ENCODE data around the gene EDN1. TPM values are rescaled to one million over a fixed set of nuclear protein-coding genes. Genes with fewer than 3 reads are reported as not detected.

EDN1 gene
- total and polyA plus RNA-seq, 2 of the 4 experiments (the other 2 are of a cell fraction) = 5.6 to 9.0 TPM

GRCh38 chr6:12265296-12265695 lies 24.9 kb upstream of the EDN1 start:
- no peak for ATAC-seq (ENCODE audit: low read depth)
- no peaks in the 10 kb centered on the region for H3K36me3 ChIP-seq (ENCODE audit: control insufficient read depth, insufficient read depth, low read length)
- in situ Hi-C loops (cut with MboI; ENCODE audit: low sequenced_read_pairs) (no loop called here), intact Hi-C loops (cut with micrococcal nuclease) (no loop called here), dilution Hi-C loops (cut with HindIII; ENCODE audit: low sequenced_read_pairs, unreplicated experiment) (no loop called here)
- H4K20me1 ChIP-seq (ENCODE audit: insufficient read depth, low read length) = no peaks in the 10 kb centered on the region
- no peak overlapping the region for H4K8ac ChIP-seq (ENCODE audit: low read depth in 2 of 2, low read length in 2 of 2)
- H2BK5ac ChIP-seq (ENCODE audit: low read depth, low read length, poor library complexity, severe bottlenecking) = no peak overlapping the region
- WGBS, 2 experiments (ENCODE audit: extremely low coverage in 2 of 2, insufficient read length in 1 of 2) = no CpG with 5 or more reads among the region's 1 CpG
- no TSS peak for BruUV-seq (replicated peaks)
- CTCF ChIA-PET = interaction anchor here (0.6 kb wide), 1 partner anchor 252 kb away, joined by 3 read pairs; no protein-coding TSS in a partner anchor
- H3K79me1 ChIP-seq (ENCODE audit: low read depth in 1 of 2, low read length in 2 of 2) = no peaks in the 10 kb centered on the region
- no peak overlapping the region for H4K5ac ChIP-seq (ENCODE audit: low read depth, low read length)
- H3K4me3 ChIP-seq (ENCODE audit: insufficient read depth, low read depth, low read length) = no peak overlapping the region
- no peak overlapping the region for H3K27ac ChIP-seq (ENCODE audit: insufficient read depth, low read length)
- no peak overlapping the region for H2AK9ac ChIP-seq (replicated peaks; ENCODE audit: low read depth, low read length, poor library complexity)
- H3K27me3 ChIP-seq (ENCODE audit: control insufficient read depth, insufficient read depth, low read length) = no peaks in the 10 kb centered on the region
- no peak overlapping the region; the same call in 1 of the 2 replicates for H3K4ac ChIP-seq (ENCODE audit: low read depth, low read length)
- no peaks in the 10 kb centered on the region for H3K9me3 ChIP-seq (ENCODE audit: control insufficient read depth, insufficient read depth, low read length)
- H3K18ac ChIP-seq (ENCODE audit: low read depth, low read length) = no peak overlapping the region
- no peak overlapping the region for H2AFZ ChIP-seq (replicated peaks; ENCODE audit: low read length, poor library complexity)
- H3K23ac ChIP-seq (ENCODE audit: low read depth, low read length) = no peak overlapping the region
- no peak overlapping the region for H2AK5ac ChIP-seq (ENCODE audit: low read depth, low read length)
- peaks cover 1% of the 10 kb centered on the region; the same call in 1 of the 2 replicates for H3K4me1 ChIP-seq (ENCODE audit: control insufficient read depth, insufficient read depth, low read length)
- no peak overlapping the region for H3K56ac ChIP-seq (ENCODE audit: extremely low read depth, insufficient read depth, low read length)
- peak overlapping the region; percentile 24; the same call in 1 of the 2 replicates for H2BK120ac ChIP-seq (ENCODE audit: low read depth, low read length)
- POLR2A ChIA-PET (ENCODE audit: unreplicated experiment) = no interaction called here
- TF ChIP-seq RCOR1 (IDR thresholded peaks at IDR 0.05; ENCODE audit: insufficient replicate concordance, low read length) (no peak), MAZ (IDR thresholded peaks at IDR 0.05; ENCODE audit: borderline replicate concordance, low read depth, low read length) (no peak), CHD1 (IDR thresholded peaks at IDR 0.05; ENCODE audit: low read depth, low read length) (no peak), POLR2A (IDR thresholded peaks at IDR 0.05; ENCODE audit: low read depth, low read length) (no peak), FOS (IDR thresholded peaks at IDR 0.05; ENCODE audit: low read depth, low read length) (no peak), SMC3 (IDR thresholded peaks at IDR 0.05; ENCODE audit: low read depth, low read length) (no peak), NFE2L2 (IDR thresholded peaks at IDR 0.05; ENCODE audit: low read depth, low read length) (no peak), CEBPB (IDR thresholded peaks at IDR 0.05; ENCODE audit: low read depth, low read length) (no peak), RAD21 (IDR thresholded peaks at IDR 0.05; ENCODE audit: low read length) (no peak), MAFK (IDR thresholded peaks at IDR 0.05; ENCODE audit: low read depth, low read length) (no peak), RFX5 (IDR thresholded peaks at IDR 0.05; ENCODE audit: low read depth, low read length) (no peak), MXI1 (IDR thresholded peaks at IDR 0.05; ENCODE audit: borderline replicate concordance, low read depth, low read length) (no peak)
- TF ChIP-seq, protein P1, sequence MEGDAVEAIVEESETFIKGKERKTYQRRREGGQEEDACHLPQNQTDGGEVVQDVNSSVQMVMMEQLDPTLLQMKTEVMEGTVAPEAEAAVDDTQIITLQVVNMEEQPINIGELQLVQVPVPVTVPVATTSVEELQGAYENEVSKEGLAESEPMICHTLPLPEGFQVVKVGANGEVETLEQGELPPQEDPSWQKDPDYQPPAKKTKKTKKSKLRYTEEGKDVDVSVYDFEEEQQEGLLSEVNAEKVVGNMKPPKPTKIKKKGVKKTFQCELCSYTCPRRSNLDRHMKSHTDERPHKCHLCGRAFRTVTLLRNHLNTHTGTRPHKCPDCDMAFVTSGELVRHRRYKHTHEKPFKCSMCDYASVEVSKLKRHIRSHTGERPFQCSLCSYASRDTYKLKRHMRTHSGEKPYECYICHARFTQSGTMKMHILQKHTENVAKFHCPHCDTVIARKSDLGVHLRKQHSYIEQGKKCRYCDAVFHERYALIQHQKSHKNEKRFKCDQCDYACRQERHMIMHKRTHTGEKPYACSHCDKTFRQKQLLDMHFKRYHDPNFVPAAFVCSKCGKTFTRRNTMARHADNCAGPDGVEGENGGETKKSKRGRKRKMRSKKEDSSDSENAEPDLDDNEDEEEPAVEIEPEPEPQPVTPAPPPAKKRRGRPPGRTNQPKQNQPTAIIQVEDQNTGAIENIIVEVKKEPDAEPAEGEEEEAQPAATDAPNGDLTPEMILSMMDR (conservative IDR thresholded peaks at IDR 0.05; ENCODE audit: low read depth, low read length) = no peak
- TF ChIP-seq, protein P2, sequence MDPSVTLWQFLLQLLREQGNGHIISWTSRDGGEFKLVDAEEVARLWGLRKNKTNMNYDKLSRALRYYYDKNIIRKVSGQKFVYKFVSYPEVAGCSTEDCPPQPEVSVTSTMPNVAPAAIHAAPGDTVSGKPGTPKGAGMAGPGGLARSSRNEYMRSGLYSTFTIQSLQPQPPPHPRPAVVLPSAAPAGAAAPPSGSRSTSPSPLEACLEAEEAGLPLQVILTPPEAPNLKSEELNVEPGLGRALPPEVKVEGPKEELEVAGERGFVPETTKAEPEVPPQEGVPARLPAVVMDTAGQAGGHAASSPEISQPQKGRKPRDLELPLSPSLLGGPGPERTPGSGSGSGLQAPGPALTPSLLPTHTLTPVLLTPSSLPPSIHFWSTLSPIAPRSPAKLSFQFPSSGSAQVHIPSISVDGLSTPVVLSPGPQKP (IDR thresholded peaks at IDR 0.05; ENCODE audit: borderline replicate concordance, low read depth, low read length) = no peak
- TF ChIP-seq, protein P3, sequence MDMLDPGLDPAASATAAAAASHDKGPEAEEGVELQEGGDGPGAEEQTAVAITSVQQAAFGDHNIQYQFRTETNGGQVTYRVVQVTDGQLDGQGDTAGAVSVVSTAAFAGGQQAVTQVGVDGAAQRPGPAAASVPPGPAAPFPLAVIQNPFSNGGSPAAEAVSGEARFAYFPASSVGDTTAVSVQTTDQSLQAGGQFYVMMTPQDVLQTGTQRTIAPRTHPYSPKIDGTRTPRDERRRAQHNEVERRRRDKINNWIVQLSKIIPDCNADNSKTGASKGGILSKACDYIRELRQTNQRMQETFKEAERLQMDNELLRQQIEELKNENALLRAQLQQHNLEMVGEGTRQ (IDR thresholded peaks at IDR 0.05; ENCODE audit: low read depth, low read length) = no peak
- no peak overlapping the region for H4K91ac ChIP-seq (ENCODE audit: insufficient read depth, low read depth, low read length)
- no peak overlapping the region for H2BK15ac ChIP-seq (ENCODE audit: low read depth, low read length)
- H3K9ac ChIP-seq (ENCODE audit: low read depth, low read length) = no peak overlapping the region
- no peak overlapping the region for H3K4me2 ChIP-seq (ENCODE audit: low read depth, low read length)
- H2BK20ac ChIP-seq (ENCODE audit: low read depth, low read length) = peak overlapping the region; percentile 16; the same call in 1 of the 2 replicates
- H3K9me1 ChIP-seq (ENCODE audit: insufficient read depth, low read length) = peaks cover 7% of the 10 kb centered on the region; the same call in 1 of the 2 replicates
- no peak overlapping the region for H3K14ac ChIP-seq (replicated peaks; ENCODE audit: low read depth, low read length)
- DNase-seq = no peak

All from IMR-90 (cell line).